SK-N-SH (cell line): ENCODE measurements around the gene PRR22. TPM values are rescaled to one million over a fixed set of nuclear protein-coding genes. Genes with fewer than 3 reads are reported as not detected.

Source experiments
- CTCF ChIA-PET: fragments of 300-600, 350-600 bp; formaldehyde crosslinking; extraction: SDS; loops from one replicate; lab custom pipeline; 2021; lab: Yijun Ruan, JAX
- POLR2A ChIA-PET: fragments of 350-600 bp; sonication (Branson Sonifier 250); formaldehyde crosslinking; extraction: SDS; loops from one replicate; lab custom pipeline; 2020; ENCODE audit warnings: antibody characterized with exemption, inconsistent platforms; lab: Yijun Ruan, JAX
- DNase-seq: peaks from one replicate; pipeline ENCODE4 v3.0.0; 2012
- H2AFZ ChIP-seq: fragments of 200-600 bp; sonication (generic); 2 replicates; pipeline ENCODE4 v1.8.1; 2016; ENCODE audit warnings: antibody characterized with exemption, mild to moderate bottlenecking, low read depth
- H3F3A ChIP-seq: fragments of 200-600 bp; sonication (generic); replicated peaks from 2 replicates; pipeline ENCODE3; 2016; ENCODE audit warnings: antibody characterized with exemption, mild to moderate bottlenecking; ENCODE audit not compliant: insufficient read depth
- H3K27ac ChIP-seq, 2 experiments: fragments of 200-500 bp in 1 of 2; fragments of 200-600 bp in 1 of 2; sonication (Bioruptor generic) in 1 of 2; sonication (generic), shearing (Covaris generic) in 1 of 2; 2 replicates each; pipeline versions ENCODE4 v1.5.1 to v1.6.1; 2014 to 2016; ENCODE audit warnings: low read depth in 2 of 2, inconsistent platforms in 1 of 2, low read length in 1 of 2, mild to moderate bottlenecking in 1 of 2, mixed read lengths in 1 of 2
- H3K27me3 ChIP-seq: fragments of 200-600 bp; sonication (generic), shearing (Covaris generic); 2 replicates; pipeline ENCODE4 v1.6.1; 2016; ENCODE audit warnings: mixed run types; ENCODE audit not compliant: insufficient read depth
- H3K36me3 ChIP-seq, 2 experiments: fragments of 200-500 bp in 1 of 2; fragments of 200-600 bp in 1 of 2; sonication (Bioruptor generic) in 1 of 2; sonication (generic) in 1 of 2; replicated peaks in 1 of 2; 2 replicates each; pipeline versions ENCODE3 to v1.5.1; 2014 to 2016; ENCODE audit warnings: low read length in 1 of 2, mild to moderate bottlenecking in 1 of 2; ENCODE audit not compliant: insufficient read depth in 2 of 2, control insufficient read depth in 1 of 2
- H3K4me1 ChIP-seq, 2 experiments: fragments of 200-500 bp in 1 of 2; fragments of 200-600 bp in 1 of 2; sonication (Bioruptor generic) in 1 of 2; sonication (generic), shearing (Covaris generic) in 1 of 2; 2 replicates each; pipeline versions ENCODE4 v1.5.1 to v1.6.1; 2014 to 2016; ENCODE audit warnings: low read depth in 1 of 2, low read length in 1 of 2, mixed run types in 1 of 2; ENCODE audit not compliant: insufficient read depth in 2 of 2, control insufficient read depth in 1 of 2
- H3K4me2 ChIP-seq: fragments of 200-600 bp; sonication (generic), shearing (Covaris generic); 2 replicates; pipeline ENCODE4 v1.6.1; 2017; ENCODE audit warnings: mixed run types
- H3K4me3 ChIP-seq, 2 experiments: fragments of 200-500 bp in 1 of 2; fragments of 200-600 bp in 1 of 2; sonication (Bioruptor generic) in 1 of 2; sonication (generic), shearing (Covaris generic) in 1 of 2; 2 replicates each; pipeline versions ENCODE4 v1.5.1 to v1.8.1; 2014 to 2016; ENCODE audit warnings: low read depth in 2 of 2, inconsistent platforms in 1 of 2, low read length in 1 of 2, mild to moderate bottlenecking in 1 of 2, mixed read lengths in 1 of 2, moderate library complexity in 1 of 2
- H3K79me2 ChIP-seq: fragments of 200-600 bp; sonication (generic); 2 replicates; pipeline ENCODE4 v1.8.1; 2017; ENCODE audit warnings: mild to moderate bottlenecking; ENCODE audit not compliant: insufficient read depth
- H3K9ac ChIP-seq: fragments of 200-600 bp; sonication (generic); 2 replicates; pipeline ENCODE4 v1.6.1; 2017; ENCODE audit warnings: mixed run types
- H3K9me2 ChIP-seq: fragments of 200-600 bp; sonication (generic); 2 replicates; pipeline ENCODE4 v1.6.1; 2017; ENCODE audit warnings: mixed run types
- H3K9me3 ChIP-seq: fragments of 200-600 bp; sonication (generic); 2 replicates; pipeline ENCODE4 v1.6.1; 2017; ENCODE audit warnings: mixed run types, mild to moderate bottlenecking, moderate library complexity
- H4K20me1 ChIP-seq: fragments of 200-600 bp; sonication (generic); 2 replicates; pipeline ENCODE4 v1.6.1; 2017; ENCODE audit warnings: mild to moderate bottlenecking, mixed run types; ENCODE audit not compliant: insufficient read depth
- EZH2phosphoT487 ChIP-seq: fragments of 200-600 bp; sonication (generic); IDR thresholded peaks from 2 replicates; pipeline ENCODE4 v1.6.1; 2017; ENCODE audit warnings: low read depth, mixed run types, mild to moderate bottlenecking, antibody characterized with exemption, moderate library complexity, borderline replicate concordance
- GABPA ChIP-seq: IDR thresholded peaks from 2 replicates; pipeline ENCODE4 v1.4.0; 2012; ENCODE audit warnings: low read depth, mild to moderate bottlenecking
- GATA2 ChIP-seq: sonication (generic); formaldehyde crosslinking; IDR thresholded peaks from 2 replicates; pipeline ENCODE4 v1.5.0; 2020; ENCODE audit warnings: mild to moderate bottlenecking, missing genetic modification reagents
- POLR2AphosphoS5 ChIP-seq: IDR thresholded peaks from 2 replicates; pipeline ENCODE4 v1.6.1; 2012; ENCODE audit warnings: low read depth, low read length
- RCOR1 ChIP-seq: fragments of 150-350 bp; IDR thresholded peaks from 2 replicates; pipeline ENCODE4 v1.6.1; 2017; ENCODE audit warnings: antibody characterized with exemption, low read length
- TCF12 ChIP-seq: IDR thresholded peaks from 2 replicates; pipeline ENCODE4 v1.4.0; 2012
- WGBS: methylation state at CpG from one replicate; pipeline ENCODE4 v1.1.6; 2017; ENCODE audit warnings: low lambda C conversion rate; 5-methylcytosine and 5-hydroxymethylcytosine counted together
- polyA plus RNA-seq, 3 experiments: library from polyadenylated mRNA; depleted of rRNA; stranded (reverse); fragments of >200 nt; gene quantifications; 2 replicates each; pipeline ENCODE4 v1.2.3, GENCODE V29; 2012
- TF ChIP-seq, protein P1 (sequence below): IDR thresholded peaks from 2 replicates; pipeline ENCODE4; 2012

The PRR22 gene
- polyA plus RNA-seq, 1 of the 3 experiments (the other 2 are of a cell fraction): 0.82 TPM

DNA sequence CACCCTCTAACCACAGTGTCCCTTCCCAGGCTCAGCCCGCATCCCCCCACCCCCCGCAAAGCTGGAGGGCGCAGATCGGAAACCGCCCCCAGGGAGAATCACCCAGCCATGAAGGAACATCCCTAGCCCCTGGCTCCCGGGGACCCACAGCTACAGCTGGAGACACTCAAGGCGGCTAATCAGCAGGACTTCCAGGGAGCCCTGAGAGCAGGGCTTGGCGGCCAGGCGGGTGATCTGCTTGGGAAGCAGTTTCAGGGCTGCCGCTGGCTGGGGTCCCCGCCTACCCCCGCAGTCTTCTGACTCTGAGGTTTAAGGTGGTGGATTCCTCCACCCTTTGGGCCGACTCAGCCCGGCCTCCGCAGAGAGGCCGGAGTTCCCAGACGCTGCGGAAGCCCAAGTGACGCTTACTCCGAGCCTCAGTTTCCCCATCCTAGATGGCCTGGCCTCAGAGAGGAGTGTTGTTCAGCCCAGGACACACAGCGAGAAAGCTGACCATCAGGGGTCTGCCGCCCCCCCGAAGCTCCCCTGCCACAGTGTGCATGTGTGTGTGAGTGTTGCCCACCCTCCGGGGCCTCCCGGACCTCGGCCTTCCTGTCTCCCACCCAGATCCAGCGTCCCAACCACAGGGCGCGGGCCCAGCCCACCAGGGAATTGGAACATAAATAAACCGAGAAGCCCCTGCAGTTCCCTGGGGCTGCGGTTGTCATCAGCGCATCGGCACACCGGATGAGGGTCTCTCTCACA is 45.2 kb upstream of the PRR22 start:
- H3K79me2 ChIP-seq: no peaks in the 10 kb centered on the region
- no peaks in the 10 kb centered on the region for H3K36me3 ChIP-seq
- H3F3A ChIP-seq: no peaks in the 10 kb centered on the region
- H3K27me3 ChIP-seq: no peaks in the 10 kb centered on the region; the same call in 1 of the 2 replicates
- H3K9me2 ChIP-seq: no peaks in the 10 kb centered on the region
- 66% methylated on average over 11 of the region's 34 CpGs for WGBS
- CTCF ChIA-PET: interaction anchor here (1.0 to 3.6 kb wide), 5 partner anchors 22 to 193 kb away, joined by 3 to 31 read pairs (median 7); partner anchors contain the start of gene NRTN
- TF ChIP-seq EZH2phosphoT487 (no peak), RCOR1 (no peak), TCF12 (no peak)
- TF ChIP-seq, all 33 proteins: peak for 0
- no peak overlapping the region for H3K9ac ChIP-seq
- H3K4me3 ChIP-seq: peak overlapping the region in 1 of 2 experiments; percentile 15; a peak in 1 of 4 replicates
- peak overlapping the region in 1 of 2 experiments; percentile 96; a peak in 2 of 4 replicates for H3K27ac ChIP-seq
- no peak overlapping the region for H3K4me2 ChIP-seq
- no peak overlapping the region for H2AFZ ChIP-seq
- no peaks in the 10 kb centered on the region for H3K9me3 ChIP-seq
- DNase-seq: no peak
- peaks cover 0 to 28% of the 10 kb centered on the region in 2 experiments; a peak in 1 of 4 replicates for H3K4me1 ChIP-seq
- no peaks in the 10 kb centered on the region for H4K20me1 ChIP-seq
- POLR2A ChIA-PET: interaction anchor here (0.6 to 2.8 kb wide), 8 partner anchors 11 to 404 kb away, joined by 3 to 15 read pairs (median 4); partner anchors contain the start of genes NDUFA11, NRTN and RANBP3

DNA sequence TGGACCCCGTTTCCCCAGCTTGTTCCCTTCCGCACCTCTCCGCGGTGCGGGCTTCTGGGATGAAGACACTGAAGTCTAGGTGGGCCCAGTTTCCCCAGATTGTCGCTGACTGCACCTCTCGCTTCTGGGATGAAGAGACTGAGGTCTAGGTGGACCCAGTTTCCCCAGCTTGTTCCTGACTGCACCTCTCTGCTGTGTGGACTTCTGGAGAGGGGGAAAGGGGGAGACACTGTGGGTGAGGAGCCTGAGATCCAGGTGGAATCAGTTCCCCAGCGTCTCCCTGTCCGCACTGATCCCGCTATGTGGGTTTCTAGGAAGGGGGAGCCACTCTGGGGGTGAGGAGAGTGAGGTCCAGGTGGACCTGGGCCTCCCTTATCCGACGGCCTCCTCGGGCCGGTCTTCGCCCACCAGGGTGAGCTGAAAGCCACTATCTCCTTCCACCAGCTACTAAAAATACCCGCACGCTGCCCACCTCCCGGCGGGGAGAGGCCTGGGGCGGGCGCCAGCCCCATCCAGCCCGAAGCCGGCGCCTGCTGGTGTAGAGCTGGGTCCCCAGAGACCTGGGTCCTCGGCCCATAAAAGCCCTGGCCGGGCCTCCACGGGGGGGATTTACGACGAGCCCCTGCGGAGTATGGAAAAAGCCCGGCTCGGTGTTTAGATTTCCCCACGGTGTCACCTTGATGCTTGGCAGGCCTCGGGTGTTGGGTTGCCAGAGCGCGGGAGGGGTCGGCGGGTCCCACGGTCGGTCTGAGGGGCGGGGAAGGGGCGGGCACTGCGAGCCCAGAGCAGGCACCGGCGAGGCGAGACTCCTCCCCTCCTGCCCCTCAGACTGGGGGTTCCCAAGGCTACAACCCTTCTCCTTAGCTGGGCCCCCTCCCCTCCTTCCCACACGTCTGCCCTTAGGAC is 44.4 kb upstream of the PRR22 start:
- no peaks in the 10 kb centered on the region for H3K79me2 ChIP-seq
- no peaks in the 10 kb centered on the region for H4K20me1 ChIP-seq
- CTCF ChIA-PET: interaction anchor here (0.7 to 3.6 kb wide), 12 partner anchors 11 to 194 kb away, joined by 3 to 31 read pairs (median 6); partner anchors contain the start of genes FUT6, NDUFA11 and NRTN
- H3K9ac ChIP-seq: peak overlapping the region; percentile 70
- H3K9me3 ChIP-seq: no peaks in the 10 kb centered on the region
- H3K4me1 ChIP-seq: peaks cover 0 to 28% of the 10 kb centered on the region in 2 experiments; a peak in 1 of 4 replicates
- peak; percentile 89 for DNase-seq
- TF ChIP-seq, protein P1, sequence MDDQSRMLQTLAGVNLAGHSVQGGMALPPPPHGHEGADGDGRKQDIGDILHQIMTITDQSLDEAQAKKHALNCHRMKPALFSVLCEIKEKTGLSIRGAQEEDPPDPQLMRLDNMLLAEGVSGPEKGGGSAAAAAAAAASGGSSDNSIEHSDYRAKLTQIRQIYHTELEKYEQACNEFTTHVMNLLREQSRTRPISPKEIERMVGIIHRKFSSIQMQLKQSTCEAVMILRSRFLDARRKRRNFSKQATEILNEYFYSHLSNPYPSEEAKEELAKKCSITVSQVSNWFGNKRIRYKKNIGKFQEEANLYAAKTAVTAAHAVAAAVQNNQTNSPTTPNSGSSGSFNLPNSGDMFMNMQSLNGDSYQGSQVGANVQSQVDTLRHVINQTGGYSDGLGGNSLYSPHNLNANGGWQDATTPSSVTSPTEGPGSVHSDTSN: peak; percentile 27; the same call in 1 of the 2 replicates
- no peak for TF ChIP-seq GATA2 (CRISPR knock-in tag)
- no peak for TF ChIP-seq GABPA
- 0 out of 2 replicates have a peak, but pooled peaks have one; percentile 28 for TF ChIP-seq POLR2AphosphoS5
- TF ChIP-seq, all 33 proteins: peak for 2
- H2AFZ ChIP-seq: peak overlapping the region; percentile 85
- H3K36me3 ChIP-seq: no peaks in the 10 kb centered on the region
- peak overlapping the region; percentile 64 to 96 for H3K27ac ChIP-seq
- peak overlapping the region; percentile 63 to 67 for H3K4me3 ChIP-seq
- H3K9me2 ChIP-seq: no peaks in the 10 kb centered on the region
- no peaks in the 10 kb centered on the region for H3F3A ChIP-seq
- WGBS: 61% methylated on average over 10 of the region's 47 CpGs
- H3K4me2 ChIP-seq: peak overlapping the region; percentile 94
- POLR2A ChIA-PET: interaction anchor here (0.6 to 2.8 kb wide), 21 partner anchors 12 to 404 kb away, joined by 3 to 15 read pairs (median 4); partner anchors contain the start of genes NDUFA11, NRTN and RANBP3
- H3K27me3 ChIP-seq: no peaks in the 10 kb centered on the region
